Ureter (tissue), 1 donor: Measurements from ENCODE around the gene HOXB6. TPM values are rescaled to one million over a fixed set of nuclear protein-coding genes. Genes with fewer than 3 reads are reported as not detected.

Experiments used
- DNase-seq: peaks from one replicate; pipeline ENCODE4 v3.0.0-alpha.2; 2020; ENCODE audit warnings: low spot score
- total RNA-seq: library from RNA; stranded (reverse); gene quantifications from one replicate; pipeline ENCODE4 v1.2.4, GENCODE V29; 2023
- donor health status: DM: yes; HTN: yes; CAD: no.

Gene HOXB6
- total RNA-seq, 1 donor from 2014 or later, result 111 TPM

- peak; percentile 19 for DNase-seq
These were observed 29.9 kb upstream of the HOXB6 start for GRCh38 chr17:48634493-48635208.

DNA sequence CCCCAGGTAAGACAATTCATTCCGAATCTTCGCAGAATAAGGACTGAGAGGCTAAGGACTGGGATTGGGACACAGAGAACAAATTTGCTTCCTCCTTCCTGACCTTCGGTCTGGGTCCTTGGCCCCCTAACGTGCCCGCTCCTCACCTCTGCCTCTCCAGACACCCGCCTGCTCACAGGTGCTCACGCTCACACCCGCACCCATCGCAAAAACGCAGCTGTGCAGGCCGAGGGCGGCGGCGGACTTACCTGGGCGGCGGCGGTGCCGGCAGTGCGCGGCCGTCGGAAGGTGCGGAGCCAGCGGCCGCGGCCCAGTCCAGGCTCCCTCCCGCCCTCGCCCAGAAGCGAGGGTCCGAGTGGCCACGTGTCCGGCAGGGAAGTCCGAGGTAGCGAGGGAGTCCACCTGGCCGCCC is 28.5 kb upstream of the HOXB6 start:
- DNase-seq, result no peak

- no peak for DNase-seq
These were observed 27.9 kb upstream of the HOXB6 start for GRCh38 chr17:48632579-48633265.

GRCh38 chr17:48631693-48632578 is 27.1 kb upstream of the HOXB6 start:
- DNase-seq, result no peak

DNA sequence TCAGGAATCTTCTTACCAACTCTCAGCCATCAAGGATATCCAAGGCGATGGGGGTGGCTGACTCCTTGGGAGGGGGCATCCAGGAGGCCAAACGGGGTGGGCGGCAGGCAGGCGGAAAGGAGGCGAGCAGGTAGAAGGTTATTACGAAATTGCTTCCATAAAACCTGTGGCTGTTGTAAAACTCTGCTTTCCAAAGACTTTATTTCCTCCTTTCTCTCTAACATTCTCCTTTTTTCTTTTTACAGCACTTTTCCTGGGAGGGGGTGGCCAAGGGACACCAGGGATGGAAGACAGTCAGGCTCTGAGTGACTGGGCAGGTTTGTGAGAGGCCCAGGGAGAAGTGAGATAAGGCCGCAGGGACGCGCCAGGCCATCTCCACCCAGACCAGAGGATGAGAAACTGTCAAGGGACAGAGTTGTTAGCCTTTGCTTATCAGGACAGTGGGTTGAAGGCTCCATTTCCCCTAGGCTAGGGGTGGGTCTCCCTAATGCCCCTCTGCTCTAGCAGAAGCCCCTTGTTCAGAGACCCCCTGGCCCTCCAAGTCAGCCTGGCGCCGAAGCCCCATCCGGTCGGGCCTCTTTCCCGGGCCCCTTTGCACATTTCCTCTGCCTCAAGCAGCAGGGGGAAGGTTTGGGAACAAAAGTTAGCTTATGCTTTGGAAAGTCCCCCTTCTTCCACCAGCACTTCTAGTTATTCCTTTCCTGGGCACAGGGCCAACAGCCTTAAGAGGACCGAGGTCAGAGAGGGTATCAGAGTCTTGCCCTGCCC is 26.3 kb upstream of the HOXB6 start:
- DNase-seq, result no peak

DNA sequence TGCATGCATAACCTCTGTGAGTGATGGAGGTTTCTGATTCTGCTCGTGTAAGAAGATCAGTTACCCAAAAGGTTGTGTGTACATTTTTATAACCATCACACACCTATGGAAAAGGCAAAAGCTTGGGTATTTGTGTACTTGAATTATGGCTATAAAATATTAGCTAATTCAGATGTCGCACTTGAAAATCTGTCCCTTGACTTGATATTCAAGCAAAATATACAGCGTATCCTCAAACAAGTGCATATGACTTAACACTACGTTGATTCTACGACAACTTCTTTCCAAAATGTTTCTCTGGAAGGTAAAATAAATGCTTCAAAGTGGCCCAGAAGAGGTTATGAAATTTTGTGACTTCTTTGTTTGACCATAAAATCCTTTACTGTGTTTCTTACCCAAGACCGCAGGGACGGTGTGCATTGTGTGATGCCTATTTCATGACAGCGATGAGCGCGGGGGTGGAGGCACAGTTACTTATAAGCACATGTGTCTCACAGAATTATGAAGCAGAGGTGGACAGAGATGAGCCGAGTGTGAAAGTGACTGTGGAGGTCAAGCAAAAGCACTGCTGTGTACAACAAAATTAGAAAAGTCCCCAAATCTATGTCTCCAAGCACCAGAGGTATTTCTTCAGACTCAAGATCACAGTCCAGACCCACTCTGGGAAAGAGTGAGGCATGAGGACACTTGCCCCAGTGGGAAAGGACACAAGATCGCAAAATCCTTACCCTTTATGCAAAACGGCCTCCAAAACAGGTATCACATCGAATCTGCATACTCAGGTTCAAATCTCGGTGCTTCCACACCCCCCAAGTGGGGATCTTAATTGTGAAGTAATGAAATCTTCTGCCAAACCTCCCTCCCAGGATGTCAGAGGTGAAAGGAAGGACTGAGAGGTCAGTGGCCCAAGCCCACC is 25.5 kb upstream of the HOXB6 start:
- DNase-seq, result no peak

GRCh38 chr17:48629411-48629759 is 24.6 kb upstream of the HOXB6 start:
- DNase-seq, result no peak

DNA sequence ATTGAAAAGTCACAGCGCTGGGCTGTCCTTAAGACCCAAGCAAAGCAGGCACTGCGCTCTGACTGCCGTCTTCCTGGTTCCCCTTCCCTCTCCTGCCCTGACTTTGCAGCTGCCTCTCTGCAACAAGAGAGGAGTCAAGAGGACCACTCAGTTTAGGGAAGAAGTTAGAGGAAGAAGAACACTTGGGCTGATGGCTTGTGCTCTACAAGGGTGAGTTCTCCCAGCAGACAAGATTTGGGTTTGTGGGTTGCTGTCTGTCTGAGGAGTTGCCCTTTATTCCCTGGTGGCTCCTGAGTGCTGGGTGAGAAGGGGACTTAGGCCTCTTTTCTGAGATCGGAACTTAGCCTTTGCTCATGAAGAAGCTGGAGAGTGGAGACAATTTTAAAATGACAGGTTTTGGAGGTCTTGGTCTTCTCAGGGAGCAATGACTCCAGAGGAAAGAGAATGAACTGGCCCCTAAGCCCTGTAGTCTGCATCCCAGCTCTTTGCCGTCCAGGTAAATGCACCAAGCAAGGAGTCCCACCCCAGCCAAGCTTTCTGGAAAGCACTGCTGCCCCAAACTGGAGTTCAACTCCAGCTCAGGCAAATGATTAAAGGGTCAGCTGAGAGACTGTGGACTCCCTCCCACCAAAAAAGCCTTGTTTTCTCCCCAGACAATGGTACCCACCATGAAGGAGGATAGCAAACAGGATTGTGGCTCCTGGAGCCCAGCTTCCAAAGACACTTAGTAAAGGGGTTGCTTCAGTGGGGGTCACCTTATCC is 24.0 kb upstream of the HOXB6 start:
- DNase-seq, result no peak

GRCh38 chr17:48627623-48628521 is 23.1 kb upstream of the HOXB6 start:
- no peak for DNase-seq

- no peak for DNase-seq
These were observed 22.4 kb upstream of the HOXB6 start for GRCh38 chr17:48627118-48627597.

DNA sequence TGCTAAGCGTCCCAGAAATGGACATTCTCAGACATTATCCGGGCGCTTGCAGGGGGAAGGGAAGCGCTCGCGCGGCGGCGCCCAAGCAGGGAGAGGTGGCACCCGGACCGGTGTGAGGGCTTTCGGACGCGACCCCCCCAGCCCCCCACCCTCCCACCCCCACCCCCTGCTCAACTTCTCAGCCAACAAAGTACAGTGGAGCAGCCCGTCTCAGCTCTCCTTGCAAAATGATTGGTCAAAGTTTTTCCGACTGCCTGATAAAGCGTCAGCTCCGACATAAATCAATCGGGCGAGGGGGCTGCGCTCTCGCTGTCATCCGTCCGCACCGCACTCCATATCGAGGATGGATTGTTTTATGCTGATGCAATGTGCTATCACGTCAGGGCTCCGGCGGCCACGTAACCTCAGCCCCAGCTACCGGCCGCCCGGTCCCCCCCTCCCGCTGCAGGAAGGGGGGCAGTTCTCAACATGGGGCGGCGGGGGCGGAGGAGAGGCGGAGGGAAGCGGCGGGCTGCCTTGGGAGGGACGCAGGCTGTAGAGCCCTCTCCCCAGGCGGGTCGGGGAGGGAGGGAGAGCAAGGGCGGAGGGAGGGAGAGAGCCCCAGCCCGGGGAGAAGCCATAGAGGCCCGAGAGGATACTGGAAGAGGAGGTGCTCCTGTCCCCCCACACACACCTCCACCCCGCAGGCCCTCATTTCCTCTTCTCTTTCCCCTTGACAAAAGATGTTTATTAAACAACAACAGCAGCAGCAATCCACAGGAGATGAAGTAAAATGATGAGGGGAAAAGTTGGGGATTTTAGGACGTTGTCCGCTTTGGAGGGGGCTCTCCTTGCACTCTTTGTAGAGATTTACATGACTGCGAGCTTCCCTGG is 21.7 kb upstream of the HOXB6 start, which contains the start of gene HOXB9:
TSS of gene HOXB9 (minus strand) at position 114 of the 873 bp plus-strand sequence. CDS start at position 25, 89 bp downstream.
- no peak for DNase-seq

GRCh38 chr17:48625495-48626244 is 20.9 kb upstream of the HOXB6 start:
- no peak for DNase-seq

- no peak for DNase-seq
These were observed 20.0 kb upstream of the HOXB6 start for GRCh38 chr17:48624544-48625494.

DNA sequence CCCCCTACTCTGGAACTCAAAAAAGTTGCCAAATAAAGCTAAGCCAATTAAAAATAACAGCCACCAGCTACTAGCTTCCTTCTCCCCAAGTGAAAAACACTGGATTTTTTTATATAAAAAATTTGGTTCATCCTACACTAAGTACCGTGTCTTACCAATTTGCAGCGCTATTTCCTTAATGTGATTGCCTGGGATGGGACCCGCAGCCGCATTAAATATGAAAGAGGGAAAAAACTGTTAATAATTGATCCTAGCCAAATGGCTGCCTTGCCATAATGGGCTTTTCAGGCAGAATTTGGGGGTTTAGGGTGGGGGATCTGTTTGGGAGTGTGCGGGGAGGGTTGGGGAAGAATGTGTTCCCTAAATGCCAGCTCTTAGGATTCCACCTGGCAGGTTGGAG is 19.3 kb upstream of the HOXB6 start:
- DNase-seq, result no peak

DNA sequence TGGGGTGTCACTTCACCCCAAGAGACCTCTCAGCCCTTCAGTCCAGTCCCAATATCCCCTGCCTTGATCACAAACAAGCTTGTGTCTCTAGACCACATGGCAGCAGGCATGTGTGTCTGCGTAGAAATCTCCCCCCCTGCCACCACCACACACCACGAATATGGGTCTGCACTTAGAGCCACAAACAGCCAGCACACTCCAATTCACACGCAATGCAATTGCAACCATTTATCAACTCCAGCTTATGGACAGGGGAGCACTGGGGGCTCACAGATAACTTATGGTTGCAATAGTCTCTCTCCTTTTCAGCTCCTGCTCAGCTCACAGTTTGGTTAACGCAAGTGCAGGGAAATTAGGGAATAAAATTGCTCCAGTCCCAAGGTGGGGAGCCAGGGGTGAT is 18.8 kb upstream of the HOXB6 start:
- DNase-seq, result no peak

DNA sequence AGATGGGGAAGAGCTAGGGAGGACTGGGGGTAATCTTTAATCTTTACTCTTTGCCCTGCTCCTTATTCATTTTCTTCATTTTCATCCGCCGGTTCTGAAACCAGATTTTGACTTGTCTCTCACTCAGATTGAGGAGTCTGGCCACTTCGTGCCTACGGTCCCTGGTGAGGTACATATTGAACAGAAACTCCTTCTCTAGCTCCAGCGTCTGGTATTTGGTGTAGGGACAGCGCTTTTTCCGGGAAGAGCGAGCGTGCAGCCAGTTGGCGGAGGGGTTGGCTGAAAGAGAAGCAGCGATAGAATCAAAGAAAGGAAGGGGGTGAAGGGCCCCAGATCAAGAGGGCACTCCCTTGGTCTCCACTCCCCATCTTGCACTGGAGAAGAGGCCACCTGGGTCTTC is 18.1 kb upstream of the HOXB6 start:
- no peak for DNase-seq
